ENCODE data around the gene CATSPERB.

The CATSPERB gene

GRCh38 chr14:91731986-91732385, at the start of gene CATSPERB:
TSS of gene CATSPERB (minus strand) at chr14:91732086. CDS start at chr14:91729479, 2,607 bp downstream.
- no peak for TF ChIP-seq JUND (IDR thresholded peaks at IDR 0.05; ENCODE audit: low read depth)
- in situ Hi-C loops (cut with HindIII; ENCODE audit: low pct_unique_long_range_greater_than_20kb, low sequenced_read_pairs) = no loop called here
- no peak for DNase-seq (ENCODE audit: low read depth in 1 of 2, low spot score in 1 of 2)

- no peak for DNase-seq (ENCODE audit: low read depth in 1 of 2, low spot score in 1 of 2)
- in situ Hi-C loops (cut with HindIII; ENCODE audit: low pct_unique_long_range_greater_than_20kb, low sequenced_read_pairs) = no loop called here
- TF ChIP-seq JUND (IDR thresholded peaks at IDR 0.05; ENCODE audit: low read depth) = no peak
Observed at GRCh38 chr14:91780452-91780851, 48.6 kb upstream of the CATSPERB start.

GRCh38 chr14:91778217-91778616, 46.3 kb upstream of the CATSPERB start:
- DNase-seq (ENCODE audit: low read depth in 1 of 2, low spot score in 1 of 2) = no peak
- in situ Hi-C loops (cut with HindIII; ENCODE audit: low pct_unique_long_range_greater_than_20kb, low sequenced_read_pairs) = no loop called here
- no peak for TF ChIP-seq JUND (IDR thresholded peaks at IDR 0.05; ENCODE audit: low read depth)

GRCh38 chr14:91774140-91775096, 42.5 kb upstream of the CATSPERB start:
- in situ Hi-C loops (cut with HindIII; ENCODE audit: low pct_unique_long_range_greater_than_20kb, low sequenced_read_pairs) = no loop called here
- no peak for DNase-seq (ENCODE audit: low read depth in 1 of 2, low spot score in 1 of 2)
- TF ChIP-seq JUND (IDR thresholded peaks at IDR 0.05; ENCODE audit: low read depth) = no peak

- TF ChIP-seq JUND (IDR thresholded peaks at IDR 0.05; ENCODE audit: low read depth) = no peak
- in situ Hi-C loops (cut with HindIII; ENCODE audit: low pct_unique_long_range_greater_than_20kb, low sequenced_read_pairs) = no loop called here
- peak in 1 of 2 experiments; percentile 53 for DNase-seq (ENCODE audit: low read depth in 1 of 2, low spot score in 1 of 2)
Observed at GRCh38 chr14:91770185-91770584, 38.3 kb upstream of the CATSPERB start.

DNA sequence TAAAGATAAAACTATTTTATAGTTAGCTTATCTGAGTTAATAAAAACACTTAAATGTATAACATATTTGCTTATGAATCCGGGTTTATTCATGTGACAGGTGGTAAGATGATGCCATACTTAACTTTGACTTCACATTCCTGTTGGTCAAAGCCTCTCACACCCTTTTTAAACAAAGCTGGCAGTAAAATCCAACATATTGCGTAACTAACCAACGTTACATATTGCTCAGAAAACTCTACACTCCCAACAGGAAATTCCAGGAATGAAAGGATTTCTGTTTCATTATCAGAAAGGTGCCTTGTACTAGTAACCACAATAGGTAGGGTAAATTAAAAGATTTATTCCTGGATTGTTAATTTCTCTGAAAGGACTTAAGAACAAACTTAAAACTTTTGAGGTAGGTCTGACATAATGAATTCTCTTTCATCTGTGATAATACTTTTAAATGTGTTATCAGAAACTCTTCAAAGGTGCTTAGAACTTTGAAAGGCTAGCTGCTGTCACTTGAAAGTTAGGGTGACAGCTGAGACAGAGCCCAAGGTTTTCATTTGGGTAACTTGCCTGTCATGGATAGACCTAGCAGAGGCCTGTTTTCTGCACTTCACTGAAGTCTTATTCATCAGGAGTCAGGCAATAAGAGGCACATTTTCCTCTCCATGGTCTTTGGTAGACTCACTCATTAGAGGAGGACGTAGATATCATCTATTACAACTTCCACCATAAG, 23.8 kb upstream of the CATSPERB start:
- TF ChIP-seq JUND (IDR thresholded peaks at IDR 0.05; ENCODE audit: low read depth) = no peak
- peak in 1 of 2 experiments; percentile 74 for DNase-seq (ENCODE audit: low read depth in 1 of 2, low spot score in 1 of 2)
- in situ Hi-C loops (cut with HindIII; ENCODE audit: low pct_unique_long_range_greater_than_20kb, low sequenced_read_pairs) = no loop called here

GRCh38 chr14:91754819-91755218, 22.9 kb upstream of the CATSPERB start:
- DNase-seq (ENCODE audit: low read depth in 1 of 2, low spot score in 1 of 2) = no peak
- in situ Hi-C loops (cut with HindIII; ENCODE audit: low pct_unique_long_range_greater_than_20kb, low sequenced_read_pairs) = no loop called here
- no peak for TF ChIP-seq JUND (IDR thresholded peaks at IDR 0.05; ENCODE audit: low read depth)

DNA sequence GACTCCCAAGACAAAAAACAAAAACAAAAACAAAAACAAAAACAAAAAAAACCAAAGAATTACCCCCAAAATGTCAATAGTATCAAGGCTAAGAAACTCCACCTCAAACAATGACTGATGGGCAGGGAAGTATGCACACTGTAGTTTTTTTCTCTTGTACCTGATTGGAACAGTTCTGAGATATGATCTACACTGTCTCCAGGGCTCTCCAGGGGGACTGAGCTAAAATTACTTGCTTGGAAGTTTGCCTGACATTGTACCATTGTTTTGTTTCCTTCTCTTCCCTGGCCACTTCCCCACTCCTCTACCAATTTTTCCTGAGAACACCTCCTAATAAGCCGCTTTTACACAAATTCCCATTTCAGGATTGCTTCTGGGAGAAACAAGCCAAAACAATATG, 22.3 kb upstream of the CATSPERB start:
- in situ Hi-C loops (cut with HindIII; ENCODE audit: low pct_unique_long_range_greater_than_20kb, low sequenced_read_pairs) = no loop called here
- DNase-seq (ENCODE audit: low read depth in 1 of 2, low spot score in 1 of 2) = no peak
- no peak for TF ChIP-seq JUND (IDR thresholded peaks at IDR 0.05; ENCODE audit: low read depth)

DNA sequence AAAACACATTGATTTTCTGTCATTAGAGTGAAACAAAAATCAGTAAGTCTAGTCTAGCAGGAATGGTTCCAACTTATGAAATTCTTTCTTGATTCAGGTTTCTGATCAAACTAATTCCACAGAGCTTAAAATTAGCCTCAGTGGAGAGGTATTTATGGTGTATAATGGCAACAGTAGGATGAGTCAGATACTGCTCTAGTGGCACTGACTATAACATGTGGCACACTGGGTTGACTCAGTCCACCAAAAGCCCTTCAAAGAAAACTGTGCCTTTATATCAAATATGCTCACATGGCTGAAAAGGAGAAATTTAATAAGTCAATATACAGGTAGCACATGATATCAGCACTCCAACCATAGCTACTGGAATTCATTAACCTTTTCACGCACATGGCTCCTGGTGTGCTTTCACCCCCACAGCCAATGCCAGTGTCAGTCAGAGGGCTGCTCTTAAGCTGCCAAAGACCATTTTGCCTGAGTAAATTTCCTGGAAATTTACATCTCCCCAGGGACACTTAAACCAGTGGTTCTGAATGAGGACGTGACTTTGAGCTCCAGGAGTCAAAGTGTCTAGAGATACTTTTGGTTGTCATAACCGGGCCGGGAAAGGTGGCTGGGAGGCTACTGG, 21.7 kb upstream of the CATSPERB start:
- no peak for DNase-seq (ENCODE audit: low read depth in 1 of 2, low spot score in 1 of 2)
- in situ Hi-C loops (cut with HindIII; ENCODE audit: low pct_unique_long_range_greater_than_20kb, low sequenced_read_pairs) = no loop called here
- TF ChIP-seq JUND (IDR thresholded peaks at IDR 0.05; ENCODE audit: low read depth) = no peak

- TF ChIP-seq JUND (IDR thresholded peaks at IDR 0.05; ENCODE audit: low read depth) = no peak
- DNase-seq (ENCODE audit: low read depth in 1 of 2, low spot score in 1 of 2) = no peak
- in situ Hi-C loops (cut with HindIII; ENCODE audit: low pct_unique_long_range_greater_than_20kb, low sequenced_read_pairs) = no loop called here
Observed at GRCh38 chr14:91752961-91753360, 21.1 kb upstream of the CATSPERB start.

DNA sequence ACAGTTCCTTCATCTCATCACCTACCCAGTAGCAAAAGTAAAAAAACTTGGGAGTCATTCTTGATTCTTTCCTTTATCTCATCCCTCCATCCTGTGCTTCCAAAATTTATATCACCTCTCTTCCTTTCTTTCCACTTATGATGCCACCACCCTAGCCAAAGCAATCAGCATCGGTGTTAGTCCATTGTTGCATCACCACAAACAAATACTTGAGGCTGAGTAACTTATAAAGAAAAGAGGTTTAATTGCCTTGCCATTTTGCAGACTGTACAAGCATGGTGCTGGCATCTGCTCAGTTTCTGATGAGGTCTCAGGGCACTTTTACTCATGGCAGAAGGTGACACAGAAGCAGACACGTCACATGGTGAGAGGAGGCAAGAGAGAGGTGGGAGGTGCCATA, 19.8 kb upstream of the CATSPERB start:
- DNase-seq (ENCODE audit: low read depth in 1 of 2, low spot score in 1 of 2) = no peak
- TF ChIP-seq JUND (IDR thresholded peaks at IDR 0.05; ENCODE audit: low read depth) = no peak
- in situ Hi-C loops (cut with HindIII; ENCODE audit: low pct_unique_long_range_greater_than_20kb, low sequenced_read_pairs) = no loop called here

DNA sequence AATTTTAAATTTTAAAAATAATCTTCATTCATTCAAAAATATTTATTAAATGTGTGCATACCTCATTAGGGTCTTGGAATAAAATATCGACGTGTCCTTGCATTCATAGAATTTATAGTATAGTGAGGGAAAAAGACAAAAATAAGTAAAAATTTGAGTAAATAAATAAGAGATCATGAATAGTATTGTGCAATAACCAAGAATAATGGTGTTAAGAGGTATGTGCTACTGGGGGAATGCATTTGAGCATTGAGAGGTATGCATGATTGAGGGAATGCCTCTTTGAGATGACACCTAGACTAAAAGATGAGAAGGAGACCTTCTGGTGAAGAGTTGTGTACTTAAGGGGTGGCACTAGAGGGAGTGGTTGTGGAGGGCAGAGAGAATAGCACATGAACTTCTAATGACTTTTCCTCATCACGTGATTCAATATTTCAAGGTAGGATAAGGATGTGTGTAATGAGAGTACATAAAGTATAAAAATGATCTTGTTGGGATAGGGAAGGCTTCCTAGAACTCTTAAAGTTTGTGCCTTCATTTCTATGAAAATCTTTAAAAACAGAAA, 18.8 kb upstream of the CATSPERB start:
- TF ChIP-seq JUND (IDR thresholded peaks at IDR 0.05; ENCODE audit: low read depth) = no peak
- in situ Hi-C loops (cut with HindIII; ENCODE audit: low pct_unique_long_range_greater_than_20kb, low sequenced_read_pairs) = no loop called here
- DNase-seq (ENCODE audit: low read depth in 1 of 2, low spot score in 1 of 2) = no peak
